GM19239 (cell line): ENCODE results near the gene MCTS1.
"Not testable (repeated sequence)": the region's sequence is repeated elsewhere in the genome, so short reads cannot be mapped to it uniquely, and the experiment has no call there.

Source experiments
- DNase-seq: peaks from one replicate; pipeline ENCODE4 v3.0.0; 2011; ENCODE audit warnings: low spot score; ENCODE audit not compliant: insufficient read length
- FAIRE-seq: peaks from 2 replicates; lab custom pipeline; 2011; peaks lifted over from hg19 to GRCh38; lab: Jason Lieb, UNC

MCTS1 gene

DNA sequence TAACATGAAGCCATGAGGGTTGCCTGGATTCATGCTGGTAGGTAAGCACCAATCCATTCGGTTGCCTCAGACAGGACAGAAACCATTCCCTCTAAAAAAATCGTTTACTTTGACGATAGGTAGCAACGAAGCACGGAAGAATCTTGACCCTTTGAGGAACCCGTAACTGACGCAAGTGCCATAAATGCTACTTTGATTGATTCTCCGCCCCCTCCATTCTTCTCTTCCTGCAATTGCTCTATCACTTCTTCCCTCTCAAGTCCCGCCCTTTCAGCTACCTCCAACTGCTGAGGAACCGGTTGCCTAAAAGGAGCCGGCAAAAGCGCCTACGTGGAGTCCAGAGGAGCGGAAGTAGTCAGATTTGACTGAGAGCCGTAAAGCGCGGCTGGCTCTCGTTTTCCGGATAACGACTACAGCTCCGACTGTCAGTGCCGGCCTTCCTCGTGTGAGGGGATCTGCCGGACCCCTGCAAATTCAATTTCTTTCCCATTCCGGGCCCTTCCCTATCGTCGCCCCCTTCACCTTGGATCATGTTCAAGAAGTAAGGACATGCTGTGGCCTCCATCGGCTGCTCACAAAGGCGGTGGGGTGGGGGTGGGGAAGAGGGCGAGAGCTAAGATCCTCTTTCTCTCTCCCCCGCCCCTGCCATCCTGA, at the start of gene MCTS1:
MCTS1 (plus strand) TSS at position 395 of the 654 bp plus-strand sequence; CDS start at position 531, 136 bp downstream.
- FAIRE-seq, result peak; percentile 92
- DNase-seq, result peak; percentile 22

DNA sequence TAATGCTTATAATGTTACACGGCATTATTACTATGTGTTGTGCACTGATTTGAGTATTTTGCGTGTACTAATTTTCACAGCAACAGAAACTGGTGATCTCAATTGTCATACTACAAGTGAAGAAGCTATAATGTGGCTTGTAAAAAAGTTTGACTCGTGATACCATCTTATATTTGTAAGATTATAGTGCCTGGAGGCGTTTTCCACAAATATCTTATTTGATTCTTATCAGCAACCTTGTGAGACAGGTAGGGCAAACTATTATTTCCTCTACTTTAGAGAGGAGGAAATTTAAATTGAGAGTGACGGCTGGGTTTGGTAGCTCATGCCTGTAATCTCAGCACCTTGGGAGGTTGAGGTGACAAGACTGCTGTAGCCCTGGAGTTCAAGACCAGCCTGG, 47.6 kb upstream of the MCTS1 start:
- FAIRE-seq (no peak), DNase-seq (no peak)

DNA sequence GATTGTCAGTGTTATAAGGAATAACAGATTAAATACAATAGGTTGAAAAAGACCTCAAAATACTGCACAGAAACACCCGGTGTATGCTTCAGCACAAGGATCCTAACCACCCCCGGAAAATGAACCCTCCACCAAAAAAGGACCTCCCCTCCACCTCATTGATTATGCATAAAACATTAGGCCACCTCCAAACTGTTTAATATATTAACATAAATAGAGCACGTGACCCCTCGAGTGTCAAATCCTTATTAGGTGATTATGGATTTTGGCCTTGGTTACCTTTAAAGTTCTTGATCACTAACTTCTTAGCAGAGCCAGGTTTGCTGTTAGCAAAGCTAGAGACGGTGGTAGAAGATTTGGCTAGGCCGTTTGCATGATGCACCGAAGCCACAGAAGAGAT, 44.1 kb upstream of the MCTS1 start:
- DNase-seq (no peak), FAIRE-seq (peak; percentile 4)

DNA sequence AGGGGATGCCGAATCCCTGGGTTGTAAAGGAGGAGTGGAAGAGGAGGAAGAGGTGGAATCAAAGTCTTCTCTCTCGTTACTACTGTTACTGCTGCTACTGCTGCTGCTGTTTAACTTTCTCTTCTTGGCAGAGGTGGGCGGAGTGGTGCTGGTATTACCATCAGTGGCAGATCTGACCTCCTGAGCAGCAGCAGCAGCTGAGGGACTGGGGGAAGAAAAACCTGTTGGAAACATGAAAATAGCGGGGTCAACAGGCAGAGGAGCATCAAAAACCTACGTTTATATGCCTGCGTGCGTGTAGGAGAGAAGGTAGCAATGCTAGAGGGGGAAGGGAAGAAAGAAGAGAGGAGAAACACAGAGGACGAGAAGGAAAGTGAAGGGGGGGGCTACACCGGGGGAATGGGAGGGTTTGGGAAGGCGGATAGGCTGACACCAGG, 43.5 kb upstream of the MCTS1 start:
- FAIRE-seq (no peak), DNase-seq (no peak)

GRCh38 chrX:120560842-120561633, 42.9 kb upstream of the MCTS1 start, which contains the start of gene CUL4B:
Gene CUL4B, minus strand, starts transcription at chrX:120560962. Its CDS starts 324 bp downstream, at chrX:120560638.
- FAIRE-seq, result peak; percentile 90
- DNase-seq, result peak; percentile 24

DNA sequence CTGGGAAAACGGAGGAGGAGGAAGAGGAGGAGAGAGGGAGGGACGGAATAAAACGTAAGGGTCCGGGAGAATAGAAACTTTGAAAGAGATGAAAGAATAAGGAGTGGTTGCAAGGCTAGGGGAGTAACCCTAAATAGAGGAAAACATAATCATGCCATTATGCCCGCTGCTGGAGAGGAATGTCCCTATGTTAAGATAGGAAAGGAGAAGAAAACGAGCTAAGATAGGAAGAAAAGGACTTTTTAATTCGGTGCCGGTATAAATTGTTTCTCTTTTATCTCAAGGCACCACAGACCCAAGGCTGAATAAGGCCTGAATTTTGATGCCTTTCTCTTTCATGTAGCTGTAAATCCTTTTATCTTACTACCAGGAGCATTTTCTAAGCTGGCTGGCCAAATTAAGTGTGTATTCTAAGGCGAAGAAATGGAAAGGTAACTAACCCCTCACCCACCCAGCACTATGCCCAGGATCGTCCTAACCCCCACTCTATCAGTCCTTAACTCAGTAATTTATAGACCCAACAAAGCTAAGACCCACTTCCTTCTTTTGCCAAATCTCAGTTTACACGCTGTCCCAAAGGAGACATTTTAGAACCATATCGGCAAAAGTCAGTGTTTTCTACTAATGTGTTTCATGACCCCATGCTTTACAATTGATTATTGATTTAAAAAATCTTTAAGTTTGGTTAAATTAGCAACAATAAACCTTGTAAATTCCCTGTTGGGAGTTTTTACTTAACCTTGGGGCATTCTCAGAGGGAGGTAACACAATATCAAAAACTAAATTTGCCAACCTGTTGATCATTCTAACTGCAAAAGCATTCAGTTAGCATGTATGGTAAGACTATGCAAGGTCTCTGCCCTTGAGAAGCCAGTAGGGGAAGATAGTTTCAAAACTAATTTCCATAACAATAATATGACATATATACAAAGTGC, 42.0 kb upstream of the MCTS1 start:
- no peak for DNase-seq
- FAIRE-seq, result peak; percentile 40

- DNase-seq, result no peak
- no peak for FAIRE-seq
These were observed 41.4 kb upstream of the MCTS1 start for GRCh38 chrX:120562569-120562926.

DNA sequence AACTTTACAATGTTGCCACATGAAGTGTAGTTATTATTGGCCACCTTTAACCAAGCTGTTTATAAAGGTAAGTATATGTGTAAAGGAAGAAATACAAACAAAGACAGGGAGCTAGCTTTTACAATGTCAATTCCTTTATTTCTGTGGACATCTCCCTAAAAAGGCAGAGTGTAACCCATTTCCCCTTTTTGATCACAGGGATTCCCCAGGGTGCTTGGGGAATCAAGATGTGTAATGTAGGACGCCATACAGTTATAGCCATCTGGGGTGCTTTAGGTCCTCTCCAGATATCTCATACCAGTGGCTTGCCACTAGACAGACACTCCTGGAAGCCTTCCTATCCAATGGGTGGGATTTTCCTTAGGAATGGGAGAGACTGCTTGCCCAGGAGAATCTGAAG, 39.0 kb upstream of the MCTS1 start:
- DNase-seq (no peak), FAIRE-seq (no peak)

GRCh38 chrX:120566817-120567216, 37.1 kb upstream of the MCTS1 start:
- FAIRE-seq (no peak), DNase-seq (no peak)

GRCh38 chrX:120568035-120568434, 35.9 kb upstream of the MCTS1 start:
- FAIRE-seq, result no peak
- DNase-seq, result no peak

DNA sequence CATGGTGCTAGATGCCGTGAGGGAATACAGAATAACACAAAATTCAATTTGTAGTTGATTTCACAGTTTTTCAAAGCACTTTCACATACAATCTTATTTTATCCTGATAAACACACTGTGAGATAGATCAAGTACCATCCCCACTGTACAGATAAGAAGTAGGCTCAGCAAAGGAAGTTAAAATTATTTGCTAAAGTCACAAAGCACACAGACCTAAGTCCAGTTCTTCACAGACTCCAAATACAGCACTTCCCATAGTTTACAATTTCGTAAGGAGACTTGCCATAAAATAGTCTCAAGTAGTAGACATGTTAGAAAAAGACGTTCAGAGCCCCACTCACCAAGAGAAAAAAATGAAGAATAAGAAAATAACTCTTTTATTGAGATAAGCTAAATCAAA, 35.3 kb upstream of the MCTS1 start:
- FAIRE-seq (no peak), DNase-seq (no peak)

- no peak for DNase-seq
- FAIRE-seq, result no peak
These were observed 33.8 kb upstream of the MCTS1 start for GRCh38 chrX:120570011-120570600.

- not testable (repeated sequence) for FAIRE-seq
These were observed 30.1 kb upstream of the MCTS1 start for GRCh38 chrX:120573806-120574205.

DNA sequence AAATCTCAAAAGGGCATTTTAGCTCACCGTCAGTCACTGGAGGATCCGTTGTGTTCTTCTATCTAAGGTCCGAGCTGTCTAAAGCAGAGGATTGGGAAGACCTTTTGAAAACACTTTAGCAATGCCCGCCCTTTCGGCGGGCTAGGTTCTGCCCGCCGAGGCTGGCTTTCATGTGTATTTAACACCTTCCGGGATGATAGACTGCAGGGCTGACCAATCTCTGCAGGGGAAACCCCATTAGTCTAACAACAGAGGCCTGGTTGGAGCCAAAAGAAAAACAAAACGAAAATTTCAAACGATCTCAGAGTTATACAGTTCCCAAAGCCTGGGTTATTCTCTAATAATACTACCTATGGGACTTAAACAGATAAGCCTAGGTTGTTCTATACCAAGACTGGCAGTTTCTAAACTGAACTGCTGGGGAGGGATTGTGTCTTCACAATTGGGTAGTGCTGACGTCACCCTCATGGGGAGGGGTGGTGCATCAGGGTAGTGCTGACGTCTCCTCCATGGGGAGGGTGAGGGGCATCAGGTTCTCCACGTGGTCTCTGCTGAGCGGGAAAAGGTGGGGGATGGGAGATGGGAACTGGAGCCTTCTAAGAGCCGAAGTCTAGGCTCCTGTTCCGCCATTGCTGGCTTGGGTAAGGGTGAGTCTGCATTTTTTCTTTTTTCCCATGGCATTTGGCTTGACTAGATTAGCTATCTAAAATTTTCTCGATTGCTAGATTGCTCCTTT, 28.4 kb upstream of the MCTS1 start:
- no peak for DNase-seq

More at GRCh38 chrX:120573806-120574205, 30.1 kb upstream of the MCTS1 start:
- not testable (repeated sequence) for DNase-seq

GRCh38 chrX:120585702-120586101, 18.2 kb upstream of the MCTS1 start:
- DNase-seq (no peak), FAIRE-seq (no peak)

More for the DNA sequence above, 28.4 kb upstream of the MCTS1 start:
- FAIRE-seq, result no peak

DNA sequence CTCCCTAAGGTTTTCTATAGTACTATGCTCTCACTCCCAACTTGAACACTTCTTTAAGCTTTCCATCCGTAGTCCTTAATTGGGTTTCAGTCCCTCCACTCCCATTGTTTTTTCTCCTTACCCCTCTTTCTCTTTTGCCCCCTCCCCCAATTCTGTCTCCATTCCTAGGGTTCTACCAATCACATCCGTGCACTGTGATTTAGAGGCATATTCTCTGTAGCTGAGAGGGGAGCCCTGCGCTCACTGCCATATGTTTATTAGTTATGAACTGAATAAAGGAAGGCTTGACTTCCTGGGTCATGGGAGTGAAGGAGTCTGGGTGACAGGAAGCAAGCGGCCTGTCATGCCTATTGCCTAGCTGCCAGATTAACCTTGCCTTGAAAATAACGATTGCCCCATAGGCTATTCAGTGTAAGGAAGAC, 471 bp downstream of the MCTS1 start:
- peak; percentile 19 for DNase-seq
- FAIRE-seq, result peak; percentile 85

GRCh38 chrX:120612086-120612485, 8.2 kb downstream of the MCTS1 start:
- FAIRE-seq (no peak), DNase-seq (no peak)

GRCh38 chrX:120614816-120615215, 10.9 kb downstream of the MCTS1 start:
- no peak for DNase-seq

GRCh38 chrX:120617996-120618630, 14.2 kb downstream of the MCTS1 start:
- DNase-seq, result no peak
- peak; percentile 26 for FAIRE-seq

More at GRCh38 chrX:120614816-120615215, 10.9 kb downstream of the MCTS1 start:
- no peak for FAIRE-seq
